Right lobe of liver (tissue), 4 donors: Measurements from ENCODE around the gene COX10.

Source experiments
- CTCF ChIP-seq, 4 donors: fragments of 200-600 bp in 3 of 4; fragments of 450-650 bp in 1 of 4; IDR thresholded peaks; one replicate each; pipeline versions ENCODE4 v1.5.1 to v1.8.0; 2016 to 2022; ENCODE audit warnings: antibody characterized with exemption in 4 of 4, mild to moderate bottlenecking in 2 of 4
- POLR2A ChIP-seq: fragments of 450-650 bp; IDR thresholded peaks from one replicate; pipeline ENCODE4 v1.6.1; 2017; ENCODE audit warnings: antibody characterized with exemption, mild to moderate bottlenecking
- donor health status: DM: no; HTN: no; CAD: no.
- donor health status: DM: no; HTN: no; CAD: no.
- donor health status: DM: no; HTN: yes; CAD: no.

- TF ChIP-seq CTCF (IDR thresholded peaks at IDR 0.05) (no peak), POLR2A (no peak)
These were observed 54.4 kb downstream of the COX10 start for GRCh38 chr17:14123619-14124278.
